Neural cell (in vitro differentiated cells): Measurements from ENCODE around the gene UBAP2L. TPM values are rescaled to one million over a fixed set of nuclear protein-coding genes. Genes with fewer than 3 reads are reported as not detected.

ENCODE experiments used
- H2AFZ ChIP-seq: fragments of 200-600, 300-800 bp; sonication (generic), shearing (Covaris generic); 2 replicates; pipeline ENCODE4 v1.6.0; 2014; ENCODE audit warnings: low read depth, mild to moderate bottlenecking, antibody characterized with exemption, low read length, moderate library complexity
- H3F3A ChIP-seq: fragments of 200-600 bp; shearing (Covaris generic); 2 replicates; pipeline ENCODE4 v1.6.1; 2016; ENCODE audit warnings: mild to moderate bottlenecking, moderate library complexity, mixed read lengths, antibody characterized with exemption, low read length; ENCODE audit not compliant: insufficient read depth, poor library complexity, severe bottlenecking
- H3K27ac ChIP-seq: fragments of 200-600, 300-800 bp; sonication (generic), shearing (Covaris generic); 2 replicates; pipeline ENCODE4 v1.5.1; 2014; ENCODE audit warnings: mild to moderate bottlenecking, low read length, moderate library complexity
- H3K27me3 ChIP-seq: fragments of 300-800, 200-600 bp; sonication (generic), shearing (Covaris generic); 2 replicates; pipeline ENCODE4 v1.6.0; 2014; ENCODE audit warnings: mild to moderate bottlenecking, low read depth, low read length, moderate library complexity; ENCODE audit not compliant: insufficient read depth
- H3K36me3 ChIP-seq: fragments of 300-800, 200-600 bp; sonication (generic), shearing (Covaris generic); 2 replicates; pipeline ENCODE4 v1.5.1; 2014; ENCODE audit warnings: mild to moderate bottlenecking, antibody characterized with exemption, low read length, moderate library complexity; ENCODE audit not compliant: insufficient read depth
- H3K4me2 ChIP-seq: fragments of 300-800, 200-600 bp; sonication (generic), shearing (Covaris generic); 2 replicates; pipeline ENCODE4 v1.6.0; 2014; ENCODE audit warnings: mild to moderate bottlenecking, low read length
- H3K4me3 ChIP-seq: fragments of 300-800, 200-600 bp; sonication (generic), shearing (Covaris generic); 2 replicates; pipeline ENCODE4 v1.5.1; 2014; ENCODE audit warnings: mild to moderate bottlenecking, low read length, moderate library complexity
- H3K79me2 ChIP-seq: fragments of 200-600 bp; shearing (Covaris generic); replicated peaks from 2 replicates; pipeline ENCODE4 v1.6.0; 2014; ENCODE audit warnings: mild to moderate bottlenecking, low read length, moderate library complexity; ENCODE audit not compliant: insufficient read depth
- H3K9ac ChIP-seq: fragments of 300-800, 200-600 bp; sonication (generic), shearing (Covaris generic); 2 replicates; pipeline ENCODE4 v1.6.1; 2016; ENCODE audit warnings: mild to moderate bottlenecking, low read length, mixed read lengths
- H3K9me2 ChIP-seq: fragments of 200-600 bp; shearing (Covaris generic); 2 replicates; pipeline ENCODE4 v1.6.1; 2016; ENCODE audit warnings: mild to moderate bottlenecking, low read length, mixed read lengths; ENCODE audit not compliant: insufficient read depth
- H3K9me3 ChIP-seq: fragments of 200-600, 300-800 bp; sonication (generic), shearing (Covaris generic); 2 replicates; pipeline ENCODE4 v1.6.1; 2016; ENCODE audit warnings: mild to moderate bottlenecking, mixed run types, low read length, moderate library complexity, mixed read lengths
- H4K20me1 ChIP-seq: fragments of 200-600 bp; shearing (Covaris generic); 2 replicates; pipeline ENCODE4 v1.6.1; 2016; ENCODE audit warnings: mild to moderate bottlenecking, mixed run types; ENCODE audit not compliant: insufficient read depth
- EP300 ChIP-seq: fragments of 450-650 bp; conservative IDR thresholded peaks from 2 replicates; pipeline ENCODE4 v1.6.1; 2014; ENCODE audit warnings: antibody characterized with exemption, mild to moderate bottlenecking, moderate library complexity; ENCODE audit not compliant: poor library complexity, severe bottlenecking
- EZH2 ChIP-seq: fragments of 200-600, 300-800 bp; shearing (Covaris generic), sonication (generic); IDR thresholded peaks from 2 replicates; pipeline ENCODE4 v1.6.1; 2014; ENCODE audit warnings: antibody characterized with exemption, low read length, borderline replicate concordance, mild to moderate bottlenecking; ENCODE audit not compliant: insufficient read depth, poor library complexity, severe bottlenecking
- MXI1 ChIP-seq: fragments of 450-650 bp; conservative IDR thresholded peaks from 2 replicates; pipeline ENCODE4 v1.6.1; 2014; ENCODE audit warnings: antibody characterized with exemption, mild to moderate bottlenecking; ENCODE audit not compliant: poor library complexity, severe bottlenecking
- POLR2AphosphoS5 ChIP-seq: IDR thresholded peaks from 2 replicates; pipeline ENCODE4 v1.6.1; 2012
- RAD21 ChIP-seq: fragments of 450-650 bp; conservative IDR thresholded peaks from 2 replicates; pipeline ENCODE4 v1.6.1; 2014; ENCODE audit warnings: antibody characterized with exemption, mild to moderate bottlenecking, moderate library complexity
- SMC3 ChIP-seq: fragments of 450-650 bp; conservative IDR thresholded peaks from 2 replicates; pipeline ENCODE4 v1.6.1; 2014; ENCODE audit warnings: antibody characterized with exemption, mild to moderate bottlenecking, moderate library complexity; ENCODE audit not compliant: poor library complexity
- TAF1 ChIP-seq: IDR thresholded peaks from 2 replicates; pipeline ENCODE4 v1.6.1; 2012; ENCODE audit warnings: low read depth
- polyA plus RNA-seq: library from polyadenylated mRNA; depleted of rRNA; stranded (reverse); fragments of >200 nt; gene quantifications from 2 replicates; pipeline ENCODE4 v1.2.3, GENCODE V29; 2014
- TF ChIP-seq, protein P1 (sequence below): fragments of 450-650 bp; IDR thresholded peaks from 2 replicates; pipeline ENCODE4 v1.5.1; 2014; ENCODE audit warnings: antibody characterized with exemption, mild to moderate bottlenecking, moderate library complexity; ENCODE audit not compliant: poor library complexity, severe bottlenecking
- TF ChIP-seq, protein P2 (sequence below): IDR thresholded peaks from 2 replicates; pipeline ENCODE4 v1.6.1; 2012; ENCODE audit warnings: borderline replicate concordance

UBAP2L gene
- polyA plus RNA-seq, 1 donor from 2014 or later: 44.7 TPM

DNA sequence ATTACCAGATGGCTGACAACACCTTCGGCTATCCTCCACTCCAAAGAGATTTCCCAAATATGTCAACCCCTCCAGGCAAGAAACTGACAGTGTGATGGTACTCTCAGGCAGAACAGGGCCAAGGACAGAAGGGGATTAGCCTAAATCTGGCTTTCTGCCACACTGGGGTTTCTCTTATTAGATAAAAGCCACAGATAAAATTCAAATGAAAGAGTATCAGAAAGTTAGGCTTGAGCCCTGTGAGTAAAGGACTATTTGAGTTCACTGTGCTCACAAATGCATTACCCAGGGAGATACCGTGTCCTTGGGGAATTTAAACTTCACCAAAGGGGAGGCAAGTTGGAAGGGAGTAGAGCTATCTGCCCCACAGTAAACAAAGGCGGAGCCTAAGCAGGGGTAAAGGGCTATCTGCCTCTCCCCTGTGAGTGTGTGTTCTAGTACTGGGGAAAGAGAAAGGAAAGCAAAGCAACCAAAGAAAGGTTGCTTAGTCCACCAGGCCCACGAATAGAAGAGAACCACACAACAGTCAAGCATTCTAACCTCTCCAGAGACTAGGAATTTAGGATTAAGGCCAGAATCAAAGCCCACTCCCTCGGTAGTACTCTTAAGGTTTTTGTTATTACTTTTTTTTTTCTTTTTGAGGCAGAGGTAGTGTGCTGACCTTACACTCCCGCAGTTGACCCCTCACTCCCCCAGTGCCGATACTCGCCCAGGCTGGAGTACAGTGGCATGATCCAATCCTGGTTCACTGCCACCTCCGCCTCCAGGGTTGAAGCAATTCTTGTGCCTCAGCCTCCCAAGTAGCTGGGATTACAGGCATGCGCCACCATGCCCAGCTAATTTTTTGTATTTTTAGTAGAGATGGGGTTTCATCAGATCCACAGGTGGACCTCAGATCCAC is 41.6 kb upstream of the UBAP2L start:
- Histone ChIP-seq H3K27me3 (no peaks in the 10 kb centered on the region), H2AFZ (no peak overlapping the region), H3K9ac (no peak overlapping the region), H4K20me1 (no peaks in the 10 kb centered on the region), H3K4me2 (no peak overlapping the region), H3F3A (no peaks in the 10 kb centered on the region), H3K79me2 (peaks cover 66% of the 10 kb centered on the region), H3K27ac (no peak overlapping the region), H3K9me3 (no peaks in the 10 kb centered on the region), H3K36me3 (no peaks in the 10 kb centered on the region), H3K9me2 (no peaks in the 10 kb centered on the region), H3K4me3 (peak overlapping the region; percentile 42)
- TF ChIP-seq, protein P1, sequence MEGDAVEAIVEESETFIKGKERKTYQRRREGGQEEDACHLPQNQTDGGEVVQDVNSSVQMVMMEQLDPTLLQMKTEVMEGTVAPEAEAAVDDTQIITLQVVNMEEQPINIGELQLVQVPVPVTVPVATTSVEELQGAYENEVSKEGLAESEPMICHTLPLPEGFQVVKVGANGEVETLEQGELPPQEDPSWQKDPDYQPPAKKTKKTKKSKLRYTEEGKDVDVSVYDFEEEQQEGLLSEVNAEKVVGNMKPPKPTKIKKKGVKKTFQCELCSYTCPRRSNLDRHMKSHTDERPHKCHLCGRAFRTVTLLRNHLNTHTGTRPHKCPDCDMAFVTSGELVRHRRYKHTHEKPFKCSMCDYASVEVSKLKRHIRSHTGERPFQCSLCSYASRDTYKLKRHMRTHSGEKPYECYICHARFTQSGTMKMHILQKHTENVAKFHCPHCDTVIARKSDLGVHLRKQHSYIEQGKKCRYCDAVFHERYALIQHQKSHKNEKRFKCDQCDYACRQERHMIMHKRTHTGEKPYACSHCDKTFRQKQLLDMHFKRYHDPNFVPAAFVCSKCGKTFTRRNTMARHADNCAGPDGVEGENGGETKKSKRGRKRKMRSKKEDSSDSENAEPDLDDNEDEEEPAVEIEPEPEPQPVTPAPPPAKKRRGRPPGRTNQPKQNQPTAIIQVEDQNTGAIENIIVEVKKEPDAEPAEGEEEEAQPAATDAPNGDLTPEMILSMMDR: no peak
- TF ChIP-seq MXI1 (no peak), EP300 (no peak), RAD21 (no peak), POLR2AphosphoS5 (no peak), EZH2 (no peak), SMC3 (no peak), TAF1 (no peak)
- TF ChIP-seq, protein P2, sequence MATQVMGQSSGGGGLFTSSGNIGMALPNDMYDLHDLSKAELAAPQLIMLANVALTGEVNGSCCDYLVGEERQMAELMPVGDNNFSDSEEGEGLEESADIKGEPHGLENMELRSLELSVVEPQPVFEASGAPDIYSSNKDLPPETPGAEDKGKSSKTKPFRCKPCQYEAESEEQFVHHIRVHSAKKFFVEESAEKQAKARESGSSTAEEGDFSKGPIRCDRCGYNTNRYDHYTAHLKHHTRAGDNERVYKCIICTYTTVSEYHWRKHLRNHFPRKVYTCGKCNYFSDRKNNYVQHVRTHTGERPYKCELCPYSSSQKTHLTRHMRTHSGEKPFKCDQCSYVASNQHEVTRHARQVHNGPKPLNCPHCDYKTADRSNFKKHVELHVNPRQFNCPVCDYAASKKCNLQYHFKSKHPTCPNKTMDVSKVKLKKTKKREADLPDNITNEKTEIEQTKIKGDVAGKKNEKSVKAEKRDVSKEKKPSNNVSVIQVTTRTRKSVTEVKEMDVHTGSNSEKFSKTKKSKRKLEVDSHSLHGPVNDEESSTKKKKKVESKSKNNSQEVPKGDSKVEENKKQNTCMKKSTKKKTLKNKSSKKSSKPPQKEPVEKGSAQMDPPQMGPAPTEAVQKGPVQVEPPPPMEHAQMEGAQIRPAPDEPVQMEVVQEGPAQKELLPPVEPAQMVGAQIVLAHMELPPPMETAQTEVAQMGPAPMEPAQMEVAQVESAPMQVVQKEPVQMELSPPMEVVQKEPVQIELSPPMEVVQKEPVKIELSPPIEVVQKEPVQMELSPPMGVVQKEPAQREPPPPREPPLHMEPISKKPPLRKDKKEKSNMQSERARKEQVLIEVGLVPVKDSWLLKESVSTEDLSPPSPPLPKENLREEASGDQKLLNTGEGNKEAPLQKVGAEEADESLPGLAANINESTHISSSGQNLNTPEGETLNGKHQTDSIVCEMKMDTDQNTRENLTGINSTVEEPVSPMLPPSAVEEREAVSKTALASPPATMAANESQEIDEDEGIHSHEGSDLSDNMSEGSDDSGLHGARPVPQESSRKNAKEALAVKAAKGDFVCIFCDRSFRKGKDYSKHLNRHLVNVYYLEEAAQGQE: no peak

- no peaks in the 10 kb centered on the region for H4K20me1 ChIP-seq
- no peak overlapping the region for H3K4me3 ChIP-seq
These were observed 40.6 kb upstream of the UBAP2L start for GRCh38 chr1:154179946-154180687.

More at GRCh38 chr1:154179946-154180687, 40.6 kb upstream of the UBAP2L start:
- no peaks in the 10 kb centered on the region for H3K27me3 ChIP-seq
- H3K36me3 ChIP-seq: no peaks in the 10 kb centered on the region
- H3K4me2 ChIP-seq: no peak overlapping the region
- no peak overlapping the region for H3K27ac ChIP-seq
- no peaks in the 10 kb centered on the region for H3F3A ChIP-seq
- no peak overlapping the region for H2AFZ ChIP-seq
- H3K9me2 ChIP-seq: no peaks in the 10 kb centered on the region
- TF ChIP-seq RAD21 (no peak), EP300 (no peak), SMC3 (no peak), TAF1 (no peak), EZH2 (no peak)
- TF ChIP-seq, protein P1: no peak
- H3K9ac ChIP-seq: no peak overlapping the region
- peaks cover 66% of the 10 kb centered on the region for H3K79me2 ChIP-seq
- H3K9me3 ChIP-seq: no peaks in the 10 kb centered on the region
